Gastrocnemius medialis (tissue), 4 donors: ENCODE data around the gene ZPR1. TPM values are rescaled to one million over a fixed set of nuclear protein-coding genes. Genes with fewer than 3 reads are reported as not detected.

Experiments
- ATAC-seq, 2 donors: fragments of 150-250 bp; one replicate each; pipeline ENCODE4 v1.9.1; 2016
- DNase-seq, 2 donors: peaks; one replicate each; pipeline ENCODE4 v3.0.0-alpha.2; 2019
- H3K27ac ChIP-seq, 4 donors: fragments of 200-600 bp; sonication (generic); 1 replicate in 1 of 4; 2 replicates in 3 of 4; pipeline ENCODE4 v1.5.1; 2016 to 2018; ENCODE audit warnings: mild to moderate bottlenecking in 2 of 4, moderate library complexity in 1 of 4
- H3K27me3 ChIP-seq, 3 donors: fragments of 200-600 bp; sonication (generic) in 2 of 3; 1 replicate in 1 of 3; 2 replicates in 2 of 3; pipeline versions ENCODE4 v1.5.1 to v1.6.0; 2016 to 2019; ENCODE audit warnings: mild to moderate bottlenecking in 1 of 3, moderate library complexity in 1 of 3
- H3K36me3 ChIP-seq, 2 donors: fragments of 200-600 bp; sonication (generic) in 1 of 2; one replicate each; pipeline ENCODE4 v1.5.1; 2017 to 2018
- H3K4me1 ChIP-seq, 2 donors: fragments of 200-600 bp; sonication (generic) in 1 of 2; one replicate each; pipeline ENCODE4 v1.5.1; 2016 to 2017; ENCODE audit warnings: mild to moderate bottlenecking in 2 of 2
- H3K4me3 ChIP-seq, 4 donors: fragments of 200-600 bp; sonication (generic) in 3 of 4; 1 replicate in 1 of 4; 2 replicates in 3 of 4; pipeline ENCODE4 v1.5.1; 2016 to 2019; ENCODE audit warnings: mild to moderate bottlenecking in 2 of 4
- H3K9me3 ChIP-seq, 3 donors: fragments of 200-600 bp; sonication (generic) in 2 of 3; 1 replicate in 1 of 3; 2 replicates in 2 of 3; pipeline ENCODE4 v1.5.1; 2016 to 2019
- CTCF ChIP-seq, 5 experiments: fragments of 450-650 bp in 3 of 5; fragments of 200-600 bp in 2 of 5; sonication (generic) in 2 of 5; IDR thresholded peaks in 4 of 5; conservative IDR thresholded peaks in 1 of 5; 1 replicate in 4 of 5; 2 replicates in 1 of 5; pipeline ENCODE4 v1.5.1; 2016 to 2019; ENCODE audit warnings: antibody characterized with exemption in 5 of 5, mild to moderate bottlenecking in 3 of 5, moderate library complexity in 3 of 5
- POLR2A ChIP-seq, 2 donors: fragments of 450-650 bp; IDR thresholded peaks; one replicate each; pipeline ENCODE4 v1.6.1; 2017; ENCODE audit warnings: antibody characterized with exemption in 2 of 2, mild to moderate bottlenecking in 2 of 2, moderate library complexity in 2 of 2
- in situ Hi-C, 4 donors: fragments of 200-750 bp; cut with MboI; loops; one replicate each; pipeline versions ENCODE4 v1.15.0 to v1.8.0; 2017; ENCODE audit warnings: low sequenced_read_pairs in 4 of 4
- intact Hi-C: fragments of 100-400 bp; cut with DNase I; formaldehyde crosslinking; loops from one replicate; pipeline ENCODE4 v1.15.1; 2023; ENCODE audit warnings: low total_unique reads
- total RNA-seq, 4 donors: library from RNA; depleted of rRNA; stranded (reverse); fragments of >200 nt; gene quantifications; one replicate each; pipeline versions ENCODE4 v1.1.0 to v1.2.3, GENCODE V29; 2016

The ZPR1 gene
- total RNA-seq, 4 donors from 2014 or later: 43.3 to 82.5 (median 56.9) TPM

DNA sequence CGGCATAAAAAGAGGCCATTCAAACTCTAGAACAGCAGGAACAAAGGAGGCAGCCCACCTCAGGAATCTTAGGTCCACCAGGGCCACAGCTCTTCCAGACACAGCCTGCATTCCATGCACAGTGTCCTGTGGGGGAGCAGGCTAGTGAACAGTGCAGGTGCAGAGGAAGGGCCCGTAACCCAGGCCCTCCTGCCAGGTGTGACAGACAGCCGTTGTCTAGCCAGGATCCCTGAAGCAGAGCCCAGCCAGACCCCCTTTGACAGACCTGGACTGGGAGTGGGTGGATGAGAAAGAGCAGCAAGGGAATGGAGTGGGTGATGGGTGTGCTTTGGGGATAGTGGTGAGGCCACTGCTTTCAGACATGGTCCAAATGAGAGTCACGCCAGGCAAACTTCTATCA, 1.2 kb upstream of the ZPR1 start:
- no peak overlapping the region for H3K4me3 ChIP-seq
- no peaks in the 10 kb centered on the region for H3K27me3 ChIP-seq
- intact Hi-C loops (loop anchor here (2.0 to 5.0 kb wide), 2 partner anchors 310 to 538 kb away; partner anchors contain the start of genes CEP164 and SIK3), in situ Hi-C loops (loop anchor here in 2 of 4 donors (10.0 kb wide), 2 partner anchors 316 to 436 kb away; no protein-coding TSS in a partner anchor)
- DNase-seq (no peak), ATAC-seq (no peak)
- TF ChIP-seq CTCF (IDR thresholded peaks at IDR 0.05 in 4 of 5, conservative IDR thresholded peaks at IDR 0.05 in 1 of 5) (no peak), POLR2A (IDR thresholded peaks at IDR 0.05) (no peak)
- peaks cover 5 to 30% of the 10 kb centered on the region in 2 donors for H3K36me3 ChIP-seq
- no peak overlapping the region for H3K27ac ChIP-seq
- peaks cover 17 to 18% of the 10 kb centered on the region in 2 donors for H3K4me1 ChIP-seq
- H3K9me3 ChIP-seq: no peaks in the 10 kb centered on the region

DNA sequence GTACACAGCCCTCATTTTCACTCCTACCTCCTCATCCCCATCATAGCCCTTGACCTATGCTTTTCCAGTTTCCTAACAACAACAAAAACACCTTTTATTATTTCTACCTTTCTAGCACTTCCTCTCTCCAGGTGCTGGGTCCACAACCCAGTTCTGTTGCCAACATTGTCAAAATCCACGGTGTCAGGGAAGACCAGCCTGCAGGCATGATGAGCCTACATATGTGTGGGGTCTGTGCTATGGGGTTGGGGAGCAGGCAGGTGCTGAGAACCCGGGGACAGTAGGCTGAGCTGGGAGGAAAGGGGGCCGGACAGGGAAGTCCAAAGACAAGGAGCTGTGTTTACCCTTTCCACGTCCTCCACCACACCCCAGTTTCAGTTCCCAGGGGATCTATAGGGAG, 711 bp upstream of the ZPR1 start:
- in situ Hi-C loops (loop anchor here in 2 of 4 donors (10.0 kb wide), 2 partner anchors 316 to 436 kb away; no protein-coding TSS in a partner anchor), intact Hi-C loops (loop anchor here (2.0 to 5.0 kb wide), 2 partner anchors 310 to 539 kb away; partner anchors contain the start of genes CEP164 and SIK3)
- Histone ChIP-seq H3K4me3 (peak overlapping the region; percentile 78 to 98 (median 96)), H3K36me3 (peaks cover 5 to 34% of the 10 kb centered on the region in 2 donors), H3K27ac (peak overlapping the region; percentile 83 to 89 (median 88)), H3K4me1 (peaks cover 17 to 18% of the 10 kb centered on the region in 2 donors), H3K27me3 (no peaks in the 10 kb centered on the region), H3K9me3 (no peaks in the 10 kb centered on the region)
- ATAC-seq (no peak), DNase-seq (no peak)
- no peak for TF ChIP-seq POLR2A (IDR thresholded peaks at IDR 0.05)
- TF ChIP-seq CTCF (IDR thresholded peaks at IDR 0.05 in 4 of 5, conservative IDR thresholded peaks at IDR 0.05 in 1 of 5): no peak

- no peak for TF ChIP-seq POLR2A (IDR thresholded peaks at IDR 0.05)
- no peak for TF ChIP-seq CTCF (IDR thresholded peaks at IDR 0.05 in 4 of 5, conservative IDR thresholded peaks at IDR 0.05 in 1 of 5)
- Histone ChIP-seq H3K36me3 (peaks cover 5 to 46% of the 10 kb centered on the region in 2 donors), H3K27me3 (no peaks in the 10 kb centered on the region), H3K4me3 (peak overlapping the region; percentile 78 to 98 (median 96)), H3K9me3 (no peaks in the 10 kb centered on the region), H3K4me1 (peaks cover 17 to 18% of the 10 kb centered on the region in 2 donors), H3K27ac (peak overlapping the region; percentile 83 to 89 (median 88))
- intact Hi-C loops: loop anchor here (2.0 to 5.0 kb wide), 2 partner anchors 15 to 540 kb away; partner anchors contain the start of genes BUD13 and CEP164
- ATAC-seq: no peak
- in situ Hi-C loops: loop anchor here in 2 of 4 donors (10.0 kb wide), 2 partner anchors 317 to 437 kb away; no protein-coding TSS in a partner anchor
- no peak for DNase-seq
Observed at GRCh38 chr11:116787436-116787785, 412 bp downstream of the ZPR1 start.

DNA sequence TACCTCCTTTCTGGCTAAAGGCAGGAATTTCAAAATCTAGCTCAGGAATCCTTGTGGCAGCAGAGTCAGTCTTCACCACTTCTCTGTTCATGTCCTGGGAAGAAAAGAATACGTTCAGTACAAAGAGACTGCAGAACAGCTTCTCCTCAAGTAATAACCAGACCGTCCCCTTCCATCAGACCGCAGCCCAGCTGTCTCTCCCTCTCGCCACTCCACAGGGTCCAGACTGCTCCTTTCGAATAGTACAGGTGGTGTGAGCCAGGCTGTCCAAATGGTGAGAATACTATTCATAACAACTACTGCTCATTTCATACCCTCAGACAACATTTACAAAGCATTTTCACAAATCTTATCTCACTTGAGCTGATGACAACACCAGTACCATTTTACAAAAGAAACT, 857 bp downstream of the ZPR1 start:
- peak overlapping the region; percentile 78 to 98 (median 96) for H3K4me3 ChIP-seq
- intact Hi-C loops: loop anchor here (2.0 to 5.0 kb wide), 2 partner anchors 14 to 540 kb away; partner anchors contain the start of genes BUD13 and CEP164
- ATAC-seq (no peak), DNase-seq (no peak)
- no peaks in the 10 kb centered on the region for H3K9me3 ChIP-seq
- peaks cover 5 to 50% of the 10 kb centered on the region in 2 donors for H3K36me3 ChIP-seq
- peak overlapping the region in 3 of 4 donors; percentile 87 to 89 (median 88) for H3K27ac ChIP-seq
- H3K27me3 ChIP-seq: no peaks in the 10 kb centered on the region
- in situ Hi-C loops: loop anchor here in 2 of 4 donors (10.0 kb wide), 2 partner anchors 318 to 438 kb away; no protein-coding TSS in a partner anchor
- peaks cover 17 to 18% of the 10 kb centered on the region in 2 donors for H3K4me1 ChIP-seq
- TF ChIP-seq POLR2A (IDR thresholded peaks at IDR 0.05) (no peak), CTCF (IDR thresholded peaks at IDR 0.05 in 4 of 5, conservative IDR thresholded peaks at IDR 0.05 in 1 of 5) (no peak)
